ENCODE measurements around the gene ATG13.

DNA sequence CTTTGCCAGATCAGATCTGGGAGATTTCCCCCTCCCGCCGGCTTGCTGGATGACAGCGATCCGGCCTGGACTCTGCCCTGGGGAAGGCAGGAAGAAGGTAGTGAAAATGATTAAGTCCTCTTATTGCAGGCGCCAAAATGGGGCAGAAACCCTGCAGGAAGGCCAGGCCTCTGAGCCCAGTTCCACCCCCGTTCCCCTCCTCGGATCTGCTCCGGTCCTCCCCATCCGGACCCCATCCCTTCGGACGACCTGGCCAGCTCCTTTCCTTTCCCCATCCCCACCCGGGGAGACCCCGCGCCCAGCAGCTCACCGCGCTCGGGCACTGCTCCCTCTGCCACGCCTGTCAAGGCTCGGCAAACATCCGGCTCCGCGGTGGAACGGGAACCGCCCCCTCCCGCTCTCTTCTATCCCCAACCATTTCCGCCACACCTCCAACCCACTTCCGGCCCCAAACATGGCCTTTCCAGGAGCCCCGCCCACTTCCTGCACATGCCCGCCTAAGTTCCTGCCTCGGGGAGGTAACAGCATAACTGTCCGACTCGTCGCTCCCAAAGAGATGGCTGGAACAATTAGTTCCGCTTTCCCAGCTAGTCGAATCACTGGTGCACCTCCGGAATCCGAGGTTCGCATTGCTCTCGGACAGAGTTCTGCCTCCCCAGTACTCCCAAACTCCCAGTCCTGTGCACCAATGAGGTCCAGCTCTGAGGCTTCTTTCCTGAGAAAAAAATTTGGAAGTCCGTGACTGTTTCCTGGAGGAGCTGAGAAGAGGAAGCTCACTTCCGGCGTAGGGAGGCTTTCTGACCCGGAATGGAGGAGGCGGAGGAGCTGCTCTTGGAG is 83.1 kb downstream of the ATG13 start, which contains the start of the genes ARHGAP1 and ZNF408:
- TF ChIP-seq CTCF (IDR thresholded peaks at IDR 0.05; ENCODE audit: low read depth, low read length): no peak
- no peak for TF ChIP-seq EZH2phosphoT487 (IDR thresholded peaks at IDR 0.05; ENCODE audit: low read depth)

All from OCI-LY3 (cell line).